ENCODE results near the gene SHC3.

The SHC3 gene

GRCh38 chr9:89186960-89187359, 8.3 kb upstream of the SHC3 start:
- DNase-seq (ENCODE audit: low spot score) (no peak), ATAC-seq (ENCODE audit: low read depth) (no peak)
- H3K36me3 ChIP-seq (ENCODE audit: low read depth), result no peaks in the 10 kb centered on the region
- TF ChIP-seq CTCF (IDR thresholded peaks at IDR 0.05; ENCODE audit: poor library complexity, severe bottlenecking), result no peak
- H3K4me3 ChIP-seq (ENCODE audit: severe bottlenecking), result no peak overlapping the region
- H3K9me3 ChIP-seq (ENCODE audit: severe bottlenecking), result no peaks in the 10 kb centered on the region
- no peaks in the 10 kb centered on the region for H3K27me3 ChIP-seq (ENCODE audit: insufficient read depth, poor library complexity, severe bottlenecking)
- H3K27ac ChIP-seq (ENCODE audit: poor library complexity, severe bottlenecking), result no peak overlapping the region
- no peaks in the 10 kb centered on the region for H3K4me1 ChIP-seq (ENCODE audit: insufficient read depth, poor library complexity, severe bottlenecking)

GRCh38 chr9:89185980-89186379, 7.4 kb upstream of the SHC3 start:
- Histone ChIP-seq H3K27ac (ENCODE audit: poor library complexity, severe bottlenecking) (no peak overlapping the region), H3K9me3 (ENCODE audit: severe bottlenecking) (no peaks in the 10 kb centered on the region), H3K27me3 (ENCODE audit: insufficient read depth, poor library complexity, severe bottlenecking) (no peaks in the 10 kb centered on the region), H3K4me3 (ENCODE audit: severe bottlenecking) (no peak overlapping the region), H3K36me3 (ENCODE audit: low read depth) (no peaks in the 10 kb centered on the region), H3K4me1 (ENCODE audit: insufficient read depth, poor library complexity, severe bottlenecking) (no peaks in the 10 kb centered on the region)
- no peak for DNase-seq (ENCODE audit: low spot score)
- no peak for TF ChIP-seq CTCF (IDR thresholded peaks at IDR 0.05; ENCODE audit: poor library complexity, severe bottlenecking)
- 0 out of 3 replicates have a peak, but pooled peaks have one; percentile 42 for ATAC-seq (ENCODE audit: low read depth)

- ATAC-seq (ENCODE audit: low read depth) (no peak), DNase-seq (ENCODE audit: low spot score) (no peak)
- Histone ChIP-seq H3K27ac (ENCODE audit: poor library complexity, severe bottlenecking) (no peak overlapping the region), H3K4me1 (ENCODE audit: insufficient read depth, poor library complexity, severe bottlenecking) (peaks cover 4% of the 10 kb centered on the region), H3K4me3 (ENCODE audit: severe bottlenecking) (no peak overlapping the region), H3K36me3 (ENCODE audit: low read depth) (no peaks in the 10 kb centered on the region), H3K27me3 (ENCODE audit: insufficient read depth, poor library complexity, severe bottlenecking) (peaks cover 9% of the 10 kb centered on the region), H3K9me3 (ENCODE audit: severe bottlenecking) (no peaks in the 10 kb centered on the region)
- no peak for TF ChIP-seq CTCF (IDR thresholded peaks at IDR 0.05; ENCODE audit: poor library complexity, severe bottlenecking)
These were observed 4.5 kb upstream of the SHC3 start for GRCh38 chr9:89183146-89183545.

- Histone ChIP-seq H3K4me1 (ENCODE audit: insufficient read depth, poor library complexity, severe bottlenecking) (peaks cover 4% of the 10 kb centered on the region), H3K9me3 (ENCODE audit: severe bottlenecking) (no peaks in the 10 kb centered on the region), H3K27ac (ENCODE audit: poor library complexity, severe bottlenecking) (no peak overlapping the region), H3K36me3 (ENCODE audit: low read depth) (no peaks in the 10 kb centered on the region), H3K4me3 (ENCODE audit: severe bottlenecking) (no peak overlapping the region), H3K27me3 (ENCODE audit: insufficient read depth, poor library complexity, severe bottlenecking) (peaks cover 14% of the 10 kb centered on the region)
- no peak for TF ChIP-seq CTCF (IDR thresholded peaks at IDR 0.05; ENCODE audit: poor library complexity, severe bottlenecking)
- DNase-seq (ENCODE audit: low spot score), result no peak
- ATAC-seq (ENCODE audit: low read depth), result no peak
These were observed 3.8 kb upstream of the SHC3 start for GRCh38 chr9:89182369-89182768.

- H3K36me3 ChIP-seq (ENCODE audit: low read depth), result no peaks in the 10 kb centered on the region
- DNase-seq (ENCODE audit: low spot score) (peak; percentile 89), ATAC-seq (ENCODE audit: low read depth) (peak; percentile 87)
- peak overlapping the region; percentile 64 for H3K27ac ChIP-seq (ENCODE audit: poor library complexity, severe bottlenecking)
- TF ChIP-seq CTCF (IDR thresholded peaks at IDR 0.05; ENCODE audit: poor library complexity, severe bottlenecking), result no peak
- no peaks in the 10 kb centered on the region for H3K9me3 ChIP-seq (ENCODE audit: severe bottlenecking)
- H3K4me3 ChIP-seq (ENCODE audit: severe bottlenecking), result peak overlapping the region; percentile 9
- H3K27me3 ChIP-seq (ENCODE audit: insufficient read depth, poor library complexity, severe bottlenecking), result peaks cover 27% of the 10 kb centered on the region
- H3K4me1 ChIP-seq (ENCODE audit: insufficient read depth, poor library complexity, severe bottlenecking), result peaks cover 4% of the 10 kb centered on the region
These were observed 1.5 kb upstream of the SHC3 start for GRCh38 chr9:89179895-89180734.

All from RWPE2 (cell line).